T-helper 1 cell treated with Interleukin-12 subunit alpha and Interleukin-12 subunit beta and Interleukin-4 antibody, amounts not matched to agents 30 μg/mL and 1 μg/mL, for 36 hours (primary cell): ENCODE measurements around the gene AJUBA.
"Not testable (repeated sequence)": the region's sequence is repeated elsewhere in the genome, so short reads cannot be mapped to it uniquely, and the experiment has no call there.

ENCODE experiments used
- H3K27ac Mint-ChIP-seq: one replicate; pipeline ENCODE4 v1.8.0; 2021; ENCODE audit warnings: mild to moderate bottlenecking, mixed read lengths
- H3K27me3 Mint-ChIP-seq: one replicate; pipeline ENCODE4 v1.8.0; 2021; ENCODE audit warnings: low read depth, mixed read lengths
- H3K36me3 Mint-ChIP-seq: one replicate; pipeline ENCODE4 v1.8.0; 2021; ENCODE audit warnings: low read depth, mixed read lengths
- H3K4me1 Mint-ChIP-seq: one replicate; pipeline ENCODE4 v1.8.0; 2021; ENCODE audit warnings: low read depth, mixed read lengths
- H3K4me3 Mint-ChIP-seq: one replicate; pipeline ENCODE4 v1.8.0; 2021; ENCODE audit warnings: mild to moderate bottlenecking, moderate library complexity, mixed read lengths
- H3K9me3 Mint-ChIP-seq: one replicate; pipeline ENCODE4 v1.8.0; 2021; ENCODE audit warnings: mixed read lengths

AJUBA gene

DNA sequence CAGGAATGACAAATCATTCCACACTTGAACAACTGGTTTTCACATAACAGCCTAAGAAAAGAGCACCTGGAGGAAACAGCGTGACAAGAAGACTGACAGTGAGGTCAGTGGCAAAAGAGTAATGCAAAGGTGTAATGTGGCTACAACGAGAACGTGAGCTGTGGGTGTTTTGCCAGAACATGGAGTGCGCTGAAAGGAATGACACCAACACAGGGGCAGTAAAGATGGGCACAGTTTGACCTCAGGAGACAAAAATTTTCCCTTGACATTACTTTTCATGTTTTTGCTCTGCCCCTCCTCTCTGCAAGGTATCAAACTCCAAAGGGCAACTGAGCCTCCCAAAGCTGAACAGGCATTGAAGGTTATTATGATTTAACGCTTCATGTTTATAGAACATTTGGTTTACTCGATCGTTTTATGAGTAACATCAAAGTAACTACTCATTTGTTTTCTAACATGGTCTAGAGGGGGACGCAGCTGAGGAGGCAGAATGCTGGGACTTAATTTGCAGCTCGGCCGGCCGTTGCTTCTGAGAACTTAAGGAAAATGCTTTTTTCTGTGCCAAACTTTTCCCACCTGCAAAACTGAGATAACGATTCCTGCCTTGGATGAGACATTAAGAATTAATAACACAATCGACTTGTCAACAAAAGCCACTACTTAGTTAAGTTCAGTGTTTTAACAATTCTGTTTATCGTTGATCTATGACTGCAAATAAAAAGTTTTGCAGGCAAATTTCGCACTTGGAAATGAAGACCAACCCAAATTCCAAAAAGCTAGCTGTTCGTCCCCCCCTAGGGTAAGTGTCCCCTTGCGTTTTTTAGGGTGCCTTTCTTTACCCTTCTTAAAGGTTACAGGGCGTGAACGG is 26.4 kb downstream of the AJUBA start:
- peaks cover 18% of the 10 kb centered on the region for H3K4me1 Mint-ChIP-seq
- peak overlapping the region; percentile 85 for H3K27ac Mint-ChIP-seq
- peaks cover 13% of the 10 kb centered on the region for H3K36me3 Mint-ChIP-seq
- H3K4me3 Mint-ChIP-seq: peak overlapping the region; percentile 90
- H3K9me3 Mint-ChIP-seq: no peaks in the 10 kb centered on the region
- H3K27me3 Mint-ChIP-seq: peaks cover 8% of the 10 kb centered on the region

DNA sequence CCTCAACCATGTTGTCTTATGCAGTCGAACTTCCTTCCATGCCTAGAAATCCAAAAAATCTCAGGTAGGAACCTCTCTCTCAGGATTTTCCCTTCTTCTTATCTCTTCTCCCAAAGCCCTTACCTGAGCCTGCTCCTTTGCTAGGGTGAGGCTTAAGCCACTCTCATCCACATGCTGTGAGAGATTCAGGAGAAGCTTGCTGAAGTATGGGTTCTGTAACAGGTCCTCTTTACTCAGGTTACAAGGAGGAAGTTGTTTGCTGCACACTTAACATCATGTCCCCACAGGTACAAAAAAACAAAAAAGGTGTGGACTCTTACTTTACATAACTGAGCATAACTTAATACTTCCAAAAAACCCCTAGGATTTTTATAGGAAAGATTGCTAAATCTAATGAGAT is 29.9 kb downstream of the AJUBA start:
- Mint-ChIP-seq H3K4me1 (peaks cover 17% of the 10 kb centered on the region), H3K9me3 (no peaks in the 10 kb centered on the region), H3K27ac (no peak overlapping the region), H3K4me3 (no peak overlapping the region), H3K36me3 (peaks cover 16% of the 10 kb centered on the region), H3K27me3 (no peaks in the 10 kb centered on the region)

DNA sequence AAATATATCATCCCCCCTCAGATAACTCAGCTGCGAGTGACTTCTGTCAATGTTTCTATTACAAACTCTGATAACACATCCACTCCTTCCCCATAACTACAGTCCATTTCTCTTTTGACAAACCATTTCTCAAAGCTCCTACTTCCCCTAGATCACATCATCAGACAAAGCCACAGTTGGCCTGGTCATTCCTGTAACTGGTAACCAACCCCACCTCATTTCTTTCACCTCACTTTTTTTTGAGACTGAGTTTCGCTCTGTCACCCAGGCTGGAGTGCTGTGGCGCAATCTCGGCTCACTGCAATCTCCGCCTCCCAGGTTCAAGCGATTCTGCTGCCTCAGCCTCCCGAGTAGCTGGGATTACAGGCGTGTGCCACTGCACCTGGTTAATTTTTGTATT is 30.6 kb downstream of the AJUBA start:
- peaks cover 16% of the 10 kb centered on the region for H3K4me1 Mint-ChIP-seq
- not testable (repeated sequence) for H3K27ac Mint-ChIP-seq, H3K4me3 Mint-ChIP-seq, H3K9me3 Mint-ChIP-seq, H3K27me3 Mint-ChIP-seq
- peaks cover 22% of the 10 kb centered on the region for H3K36me3 Mint-ChIP-seq

DNA sequence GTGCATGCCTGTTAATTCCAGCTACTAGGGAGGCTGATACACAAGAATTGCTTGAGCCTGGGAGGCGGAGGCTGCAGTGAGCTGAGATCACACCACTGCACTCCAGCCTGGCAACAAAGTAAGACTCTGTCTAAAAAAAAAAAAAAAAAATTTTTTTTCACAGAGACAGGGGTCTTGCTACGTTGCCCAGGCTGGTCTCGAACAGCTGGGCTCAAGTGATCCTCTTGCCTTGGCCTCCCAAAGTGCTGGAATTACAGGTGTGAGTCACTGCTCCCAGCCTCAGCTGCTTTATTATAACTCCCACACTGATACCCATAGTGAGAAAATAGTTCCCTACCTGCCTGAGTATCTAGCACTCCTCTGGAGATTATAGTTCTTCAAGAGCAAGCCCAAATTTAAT is 36.7 kb downstream of the AJUBA start:
- peaks cover 15% of the 10 kb centered on the region for H3K36me3 Mint-ChIP-seq
- H3K9me3 Mint-ChIP-seq: no peaks in the 10 kb centered on the region

DNA sequence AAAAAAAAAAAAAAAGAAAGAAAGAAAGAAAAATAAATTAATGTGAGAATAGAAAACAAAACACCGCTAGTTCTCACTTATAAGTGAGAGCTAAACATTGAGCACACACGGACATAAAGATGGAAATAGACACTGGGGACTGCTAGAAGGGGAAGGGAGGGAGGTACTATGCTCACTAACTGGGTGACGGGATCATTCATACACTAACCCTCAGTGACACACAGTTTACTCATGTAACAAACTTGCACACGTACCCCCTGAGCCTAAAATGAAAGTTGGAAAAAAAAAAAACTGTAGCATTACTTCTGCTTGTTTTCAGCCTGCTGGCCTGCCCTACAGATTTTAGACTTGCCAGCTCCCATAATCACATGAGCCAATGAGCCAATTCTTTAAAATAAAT is 42.7 kb downstream of the AJUBA start:
- Mint-ChIP-seq H3K36me3 (peaks cover 7% of the 10 kb centered on the region), H3K9me3 (no peaks in the 10 kb centered on the region), H3K4me3 (no peak overlapping the region), H3K27ac (no peak overlapping the region), H3K4me1 (no peaks in the 10 kb centered on the region), H3K27me3 (no peaks in the 10 kb centered on the region)

More for the DNA sequence above, 36.7 kb downstream of the AJUBA start:
- no peaks in the 10 kb centered on the region for H3K4me1 Mint-ChIP-seq
- no peak overlapping the region for H3K4me3 Mint-ChIP-seq
- no peaks in the 10 kb centered on the region for H3K27me3 Mint-ChIP-seq
- H3K27ac Mint-ChIP-seq: no peak overlapping the region

DNA sequence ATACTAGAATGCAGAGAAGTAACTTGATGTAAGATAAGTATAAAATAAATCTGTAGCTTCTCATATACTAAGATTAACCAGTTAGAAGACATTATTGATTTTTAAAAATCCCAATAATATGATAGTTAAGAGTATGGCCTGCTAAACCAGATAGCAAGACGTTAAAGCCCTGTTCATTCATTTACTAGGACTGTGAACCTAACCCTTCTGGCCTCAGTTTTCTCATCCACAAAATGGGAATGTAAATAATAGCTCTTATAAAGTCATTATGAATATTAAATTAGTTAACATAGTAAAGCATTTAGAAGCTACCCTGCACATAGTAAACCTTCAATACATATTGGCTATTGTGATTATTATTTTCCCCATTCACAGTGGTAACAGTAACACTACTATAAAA is 47.2 kb downstream of the AJUBA start:
- no peaks in the 10 kb centered on the region for H3K4me1 Mint-ChIP-seq
- no peaks in the 10 kb centered on the region for H3K9me3 Mint-ChIP-seq
- no peaks in the 10 kb centered on the region for H3K36me3 Mint-ChIP-seq
- no peak overlapping the region for H3K27ac Mint-ChIP-seq
- H3K27me3 Mint-ChIP-seq: no peaks in the 10 kb centered on the region
- H3K4me3 Mint-ChIP-seq: no peak overlapping the region

DNA sequence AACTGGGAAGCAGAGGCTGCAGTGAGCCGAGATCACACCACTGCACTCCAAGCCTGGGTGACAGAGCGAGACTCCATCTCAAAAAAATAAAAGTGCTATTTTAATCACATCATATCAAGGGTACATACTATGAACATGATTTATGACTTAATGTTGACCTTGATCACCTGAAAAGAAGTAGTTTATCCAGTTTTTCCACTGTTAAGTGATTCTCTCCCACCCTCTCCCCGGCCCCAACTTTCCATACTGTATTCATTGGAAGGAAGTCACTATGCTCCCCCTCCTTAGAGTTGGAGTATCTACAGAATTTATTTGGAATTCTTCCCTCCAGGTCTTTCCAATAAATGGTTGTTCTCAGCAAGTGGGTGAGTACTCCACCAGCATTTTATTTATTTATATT is 50.2 kb downstream of the AJUBA start:
- peaks cover 11% of the 10 kb centered on the region for H3K4me1 Mint-ChIP-seq
- no peaks in the 10 kb centered on the region for H3K27me3 Mint-ChIP-seq
- H3K36me3 Mint-ChIP-seq: no peaks in the 10 kb centered on the region
- H3K27ac Mint-ChIP-seq: no peak overlapping the region
- H3K4me3 Mint-ChIP-seq: no peak overlapping the region
- H3K9me3 Mint-ChIP-seq: no peaks in the 10 kb centered on the region

DNA sequence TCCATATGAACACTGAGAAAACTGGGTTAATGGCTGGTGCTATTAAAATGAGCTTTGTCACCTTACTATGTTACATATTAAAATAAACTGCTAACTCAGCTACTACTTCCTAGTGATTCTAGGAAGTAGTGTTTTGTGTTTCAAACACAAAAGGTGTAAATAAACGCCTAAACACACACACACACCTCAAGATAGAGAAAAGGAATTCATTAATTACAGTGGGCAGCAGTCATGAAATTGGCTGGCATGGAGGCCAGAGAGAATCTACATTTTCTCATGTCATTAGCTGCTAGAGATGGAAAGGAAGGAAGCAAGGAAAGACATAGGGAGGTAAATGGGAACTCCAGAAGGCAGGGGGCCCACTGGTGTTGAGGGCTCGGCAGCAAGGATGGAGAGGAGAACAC is 52.4 kb downstream of the AJUBA start:
- H3K27me3 Mint-ChIP-seq: no peaks in the 10 kb centered on the region
- no peak overlapping the region for H3K4me3 Mint-ChIP-seq
- no peaks in the 10 kb centered on the region for H3K9me3 Mint-ChIP-seq
- no peak overlapping the region for H3K27ac Mint-ChIP-seq
- H3K36me3 Mint-ChIP-seq: peaks cover 11% of the 10 kb centered on the region
- H3K4me1 Mint-ChIP-seq: peaks cover 24% of the 10 kb centered on the region

DNA sequence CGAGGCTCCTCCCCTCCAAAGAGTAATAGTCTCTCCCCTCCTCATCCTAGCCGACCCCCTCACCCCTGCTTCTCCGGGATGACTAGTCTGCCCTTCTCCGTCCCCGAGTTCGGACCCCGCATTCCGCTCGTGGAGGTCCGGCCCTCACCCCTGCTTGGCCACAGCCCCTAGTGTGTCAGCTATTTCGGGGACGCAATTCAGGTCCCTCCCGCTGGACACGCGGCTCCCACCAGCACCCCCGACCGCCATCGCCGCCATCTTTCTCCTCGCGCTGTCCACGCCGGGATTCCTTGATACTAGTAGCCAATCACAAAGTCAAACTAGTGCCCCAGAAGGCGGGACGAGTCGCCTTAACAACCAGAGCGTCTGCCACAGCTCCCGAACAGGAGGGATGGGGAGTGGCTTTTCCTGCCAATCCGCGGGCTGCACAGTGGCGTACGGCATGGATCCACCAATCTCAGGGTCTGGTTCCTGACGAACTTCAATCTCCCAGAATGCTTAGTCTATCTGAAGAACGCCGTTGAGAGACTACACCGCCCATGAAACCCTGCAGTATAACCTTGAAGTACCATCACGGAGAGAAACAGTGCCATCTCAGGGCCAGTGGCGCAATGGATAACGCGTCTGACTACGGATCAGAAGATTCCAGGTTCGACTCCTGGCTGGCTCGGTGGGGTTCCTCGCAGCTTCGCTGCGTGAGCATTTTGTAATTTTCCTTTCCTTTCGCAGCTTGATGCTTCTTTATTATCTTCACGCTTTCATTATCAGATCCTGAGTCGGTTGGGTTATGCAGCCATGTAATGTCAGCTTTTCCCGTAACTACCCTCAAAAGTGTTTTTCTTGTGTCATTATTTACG is 53.0 kb downstream of the AJUBA start, which contains the start of gene PRMT5:
PRMT5 (minus strand) TSS at position 273 of the 857 bp plus-strand sequence; CDS start at position 258, 15 bp downstream.
- peaks cover 24% of the 10 kb centered on the region for H3K4me1 Mint-ChIP-seq
- H3K4me3 Mint-ChIP-seq: no peak within 1 kb of the TSS
- no peaks in the 10 kb centered on the region for H3K27me3 Mint-ChIP-seq

DNA sequence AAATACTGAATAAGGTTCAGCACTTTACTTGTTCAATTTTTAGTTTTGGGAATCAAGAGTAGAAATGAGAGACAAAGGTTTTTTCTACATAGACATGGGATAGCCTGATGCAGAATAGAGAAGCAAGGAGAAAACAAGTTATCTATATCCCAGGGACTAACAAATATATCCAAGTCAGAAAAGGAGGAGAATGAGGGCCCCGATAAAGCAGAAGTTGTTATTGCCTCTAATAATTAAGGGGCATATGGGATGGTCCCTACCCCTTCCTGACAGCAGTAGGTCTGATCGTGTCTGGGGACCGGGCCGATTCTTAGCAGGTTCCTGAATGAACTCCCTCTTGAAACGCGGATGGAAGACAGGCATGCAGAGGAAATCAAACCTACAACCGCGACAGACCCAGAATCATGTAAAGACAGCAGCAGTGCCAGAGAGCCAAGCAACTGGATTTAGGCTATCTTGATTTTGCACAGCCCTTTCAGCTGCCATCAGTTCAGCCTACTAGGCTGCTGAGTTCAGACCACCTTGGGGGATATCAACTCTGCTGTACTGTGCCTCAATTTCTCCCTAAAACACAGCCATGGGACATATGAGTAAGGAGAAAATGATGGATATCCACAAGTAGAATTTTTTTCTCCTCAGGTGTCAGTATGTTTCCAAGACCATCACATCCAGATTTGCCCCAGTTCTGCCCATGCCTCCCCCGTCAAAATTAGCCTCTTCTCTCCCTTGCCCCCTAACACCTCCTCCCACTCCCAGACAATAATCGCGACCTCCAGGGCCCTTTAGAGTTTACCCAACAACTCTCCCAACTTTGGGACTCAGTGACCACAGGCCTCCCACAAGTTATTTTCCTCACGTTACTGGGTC is 53.9 kb downstream of the AJUBA start:
- Mint-ChIP-seq H3K36me3 (peaks cover 23% of the 10 kb centered on the region), H3K27ac (no peak overlapping the region), H3K4me3 (no peak overlapping the region), H3K4me1 (peaks cover 24% of the 10 kb centered on the region), H3K9me3 (no peaks in the 10 kb centered on the region), H3K27me3 (no peaks in the 10 kb centered on the region)

More for the DNA sequence above, 53.0 kb downstream of the AJUBA start, which contains the start of gene PRMT5:
- peaks cover 17% of the 10 kb centered on the region for H3K36me3 Mint-ChIP-seq
- H3K9me3 Mint-ChIP-seq: no peaks in the 10 kb centered on the region
- no peak within 1 kb of the TSS for H3K27ac Mint-ChIP-seq

DNA sequence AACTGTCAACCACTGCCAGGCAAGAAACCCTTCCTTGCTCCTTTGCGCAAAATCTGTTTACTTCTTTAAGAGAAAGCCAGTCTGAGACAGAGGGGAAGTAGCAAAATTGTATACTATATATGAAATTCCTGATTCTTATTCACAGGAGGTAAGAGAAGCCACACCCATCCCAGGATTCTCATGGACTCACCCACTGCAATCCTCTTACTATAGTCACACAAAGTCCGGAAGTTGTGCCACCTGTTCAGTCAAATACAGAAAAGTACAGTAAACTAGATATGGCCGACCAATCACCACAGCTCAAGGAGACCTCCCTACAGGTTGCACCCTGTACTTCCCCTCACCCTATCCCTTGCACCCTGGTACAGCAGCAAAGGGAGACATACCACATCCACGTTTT is 56.0 kb downstream of the AJUBA start:
- H3K9me3 Mint-ChIP-seq: no peaks in the 10 kb centered on the region
- H3K4me1 Mint-ChIP-seq: peaks cover 31% of the 10 kb centered on the region
- no peaks in the 10 kb centered on the region for H3K27me3 Mint-ChIP-seq
- peaks cover 38% of the 10 kb centered on the region for H3K36me3 Mint-ChIP-seq
- H3K27ac Mint-ChIP-seq: no peak overlapping the region
- H3K4me3 Mint-ChIP-seq: no peak overlapping the region

DNA sequence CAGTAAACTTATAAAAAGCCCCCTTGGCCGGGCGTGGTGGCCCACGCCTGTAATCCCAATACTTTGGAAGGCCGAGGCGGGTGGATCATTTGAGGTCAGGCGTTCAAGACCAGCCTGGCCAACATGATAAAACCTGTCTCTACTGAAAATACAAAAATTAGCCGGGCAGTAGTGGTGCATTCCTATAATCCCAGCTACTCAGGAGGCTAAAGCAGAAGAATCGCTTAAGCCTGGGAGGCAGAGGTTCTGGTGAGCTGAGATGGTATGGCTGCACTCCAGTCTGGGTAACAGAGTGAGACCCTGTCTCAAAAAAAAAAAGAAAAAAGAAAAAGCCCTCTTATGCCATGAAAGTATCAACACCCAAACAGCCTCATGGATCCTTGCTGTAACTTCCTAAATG is 56.8 kb downstream of the AJUBA start:
- no peak overlapping the region for H3K4me3 Mint-ChIP-seq

DNA sequence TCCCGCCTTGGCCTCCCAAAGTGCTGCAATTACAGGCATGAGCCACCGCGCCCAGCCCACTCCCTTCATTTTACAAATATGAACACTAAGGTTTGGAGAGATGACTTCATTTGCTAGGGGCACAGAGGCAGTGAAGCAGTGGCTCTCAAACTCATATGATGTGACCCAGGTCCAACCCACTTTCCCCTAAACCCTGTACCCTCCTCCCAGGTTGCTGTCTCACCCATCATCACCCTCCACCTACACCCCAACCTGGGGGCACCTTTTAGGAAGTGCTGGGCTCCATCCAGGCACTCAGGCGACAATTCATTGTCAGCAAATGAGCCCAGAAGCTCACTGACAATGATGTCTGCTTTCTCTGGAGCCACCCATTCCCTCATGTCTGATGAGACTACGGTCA is 58.6 kb downstream of the AJUBA start:
- Mint-ChIP-seq H3K4me3 (no peak overlapping the region), H3K27ac (no peak overlapping the region), H3K9me3 (no peaks in the 10 kb centered on the region), H3K4me1 (peaks cover 47% of the 10 kb centered on the region), H3K27me3 (peaks cover 4% of the 10 kb centered on the region), H3K36me3 (peaks cover 46% of the 10 kb centered on the region)

More for the DNA sequence above, 56.8 kb downstream of the AJUBA start:
- Mint-ChIP-seq H3K4me1 (peaks cover 36% of the 10 kb centered on the region), H3K36me3 (peaks cover 43% of the 10 kb centered on the region), H3K9me3 (no peaks in the 10 kb centered on the region), H3K27me3 (no peaks in the 10 kb centered on the region), H3K27ac (no peak overlapping the region)

DNA sequence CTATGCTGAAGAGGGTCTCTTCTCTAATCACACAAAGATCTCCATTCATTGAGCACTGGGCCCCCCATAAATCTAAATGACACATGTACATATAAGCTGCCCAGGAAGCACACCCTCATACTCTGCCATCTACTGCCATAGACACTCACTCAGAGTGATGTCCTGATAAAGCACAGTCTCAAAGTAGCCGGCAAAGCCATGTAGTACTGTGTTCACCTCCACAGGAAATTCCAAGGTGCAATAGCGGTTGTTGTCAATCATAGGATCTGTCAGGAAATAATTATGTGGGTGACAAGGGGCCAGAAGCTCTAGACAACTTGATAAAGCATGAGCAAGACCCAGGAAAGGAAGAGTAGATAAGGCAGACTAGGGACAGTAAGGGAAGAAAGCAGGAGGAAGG is 60.1 kb downstream of the AJUBA start:
- no peak overlapping the region for H3K27ac Mint-ChIP-seq
- peaks cover 54% of the 10 kb centered on the region for H3K36me3 Mint-ChIP-seq
- no peaks in the 10 kb centered on the region for H3K9me3 Mint-ChIP-seq
- peaks cover 48% of the 10 kb centered on the region for H3K4me1 Mint-ChIP-seq
- no peak overlapping the region for H3K4me3 Mint-ChIP-seq
- H3K27me3 Mint-ChIP-seq: peaks cover 4% of the 10 kb centered on the region
